ENCODE data around the gene GSK3A. TPM values are rescaled to one million over a fixed set of nuclear protein-coding genes. Genes with fewer than 3 reads are reported as not detected.
A peak's percentile ranks its signal among the peaks of the same experiment; 100 is the strongest.

Gene GSK3A
- total and polyA plus RNA-seq, 9 of the 15 experiments (the other 6 are each of a cell fraction or from before 2014, with no cell fraction given) = 0.62 to 90.7 (median 33.3) TPM

DNA sequence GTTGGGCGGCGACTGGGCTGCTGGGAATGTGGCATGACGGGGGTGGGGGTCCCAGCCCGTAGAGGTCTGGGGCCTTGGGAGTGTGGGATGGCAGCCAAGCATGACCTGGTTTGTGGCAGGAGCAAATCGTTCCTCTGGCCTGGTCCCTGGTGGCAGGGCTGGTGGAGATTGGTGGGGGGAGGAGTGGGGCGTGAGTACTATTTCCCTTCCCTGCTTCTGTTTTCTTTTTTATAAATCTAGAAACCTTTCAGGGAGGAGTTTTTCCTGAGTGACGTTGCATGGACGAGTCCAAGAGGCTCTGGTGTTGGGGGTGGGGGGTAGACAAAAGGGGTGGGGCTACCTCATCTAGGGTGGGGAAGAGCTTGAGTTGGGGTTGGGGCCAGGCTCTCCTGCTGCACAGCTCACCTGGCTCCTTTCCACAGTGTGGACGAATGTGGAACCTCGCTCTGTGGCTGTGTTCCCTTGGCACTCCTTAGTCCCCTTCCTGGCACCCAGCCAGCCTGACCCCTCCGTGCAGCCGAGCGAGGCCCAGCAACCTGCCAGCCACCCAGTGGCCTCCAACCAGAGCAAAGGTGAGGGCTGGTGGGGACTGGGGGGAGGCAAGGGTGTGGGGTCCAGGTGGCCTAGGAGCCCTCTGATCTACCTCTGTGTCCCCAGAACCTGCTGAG, 44.1 kb upstream of the GSK3A start (continued):
- TF ChIP-seq, protein P1, sequence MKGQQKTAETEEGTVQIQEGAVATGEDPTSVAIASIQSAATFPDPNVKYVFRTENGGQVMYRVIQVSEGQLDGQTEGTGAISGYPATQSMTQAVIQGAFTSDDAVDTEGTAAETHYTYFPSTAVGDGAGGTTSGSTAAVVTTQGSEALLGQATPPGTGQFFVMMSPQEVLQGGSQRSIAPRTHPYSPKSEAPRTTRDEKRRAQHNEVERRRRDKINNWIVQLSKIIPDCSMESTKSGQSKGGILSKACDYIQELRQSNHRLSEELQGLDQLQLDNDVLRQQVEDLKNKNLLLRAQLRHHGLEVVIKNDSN (CRISPR knock-in tag; IDR thresholded peaks at IDR 0.05) = no peak
- TF ChIP-seq POLR2G (IDR thresholded peaks at IDR 0.05; ENCODE audit: low read depth, low read length) = 0 out of 2 replicates have a peak, but pooled peaks have one; percentile 13

DNA sequence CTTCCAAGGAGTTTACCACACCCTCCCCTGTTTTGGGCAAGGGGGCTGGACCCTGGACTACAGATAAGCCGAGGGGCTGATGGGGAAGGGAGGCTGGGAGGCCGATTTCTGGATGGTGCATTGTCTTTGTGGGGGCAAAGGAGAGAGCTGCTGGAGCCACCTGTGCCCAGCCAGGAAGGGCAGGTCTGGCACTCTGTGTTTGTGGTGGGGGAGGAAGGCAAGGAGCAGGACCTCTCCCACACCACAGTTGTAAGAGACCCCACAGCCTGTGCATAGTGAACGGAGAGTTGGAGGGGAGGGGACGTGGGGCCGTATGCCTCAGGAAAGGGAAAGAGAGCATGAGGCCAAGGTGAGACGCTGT, 43.6 kb upstream of the GSK3A start:
- Histone ChIP-seq H3K4me2 (ENCODE audit: insufficient read depth, low read length) (peak overlapping the region; percentile 83), H4K20me1 (replicated peaks; ENCODE audit: control insufficient read depth, insufficient read depth, low read length) (0 out of 2 replicates have a peak, but pooled peaks cover 8% of the 10 kb centered on the region), H3K9ac (ENCODE audit: insufficient read depth in 1 of 2, low read depth in 2 of 2, low read length in 2 of 2) (peak overlapping the region; percentile 70 to 94; a peak in 3 of 4 replicates), H3K36me3 (ENCODE audit: control insufficient read depth, insufficient read depth, low read length) (peaks cover 44% of the 10 kb centered on the region; the same call in 2 of the 3 replicates), H3K4me3 (no peak overlapping the region), H2AFZ (ENCODE audit: low read depth, low read length) (no peak overlapping the region), H3K79me2 (ENCODE audit: control insufficient read depth, insufficient read depth, low read length) (peaks cover 48% of the 10 kb centered on the region), H3K4me1 (replicated peaks in 1 of 2; ENCODE audit: control insufficient read depth in 2 of 2, insufficient read depth in 2 of 2, low read length in 2 of 2) (peaks cover 39 to 80% of the 10 kb centered on the region in 2 experiments), H3K9me3 (replicated peaks; ENCODE audit: control insufficient read depth, insufficient read depth, low read depth, low read length) (no peaks in the 10 kb centered on the region), H3K27ac (ENCODE audit: extremely low read depth, low read depth, low read length) (peak overlapping the region; percentile 34; the same call in 1 of the 3 replicates), H3K9me1 (ENCODE audit: control insufficient read depth, insufficient read depth, low read length) (no peaks in the 10 kb centered on the region), H3K27me3 (ENCODE audit: control insufficient read depth in 2 of 2, insufficient read depth in 2 of 2, low read length in 2 of 2) (no peaks in the 10 kb centered on the region; a peak in 1 of 5 replicates)
- FAIRE-seq (no peak), ATAC-seq (no peak), DNase-seq (ENCODE audit: extremely low read depth in 1 of 4, low spot score in 3 of 4) (no peak)
- ChIA-PET POLR2A (no interaction called here), CTCF (ENCODE audit: low intra/inter-chr PET ratio) (no interaction called here)
- intact Hi-C loops (cut with micrococcal nuclease) = no loop called here
- WGBS (ENCODE audit: insufficient coverage, low coverage, missing lambda C conversion rate) = 48% methylated on average over 6 of the region's 6 CpGs
- in situ Hi-C loops (cut with MboI) = no loop called here
- TF ChIP-seq, protein P2, sequence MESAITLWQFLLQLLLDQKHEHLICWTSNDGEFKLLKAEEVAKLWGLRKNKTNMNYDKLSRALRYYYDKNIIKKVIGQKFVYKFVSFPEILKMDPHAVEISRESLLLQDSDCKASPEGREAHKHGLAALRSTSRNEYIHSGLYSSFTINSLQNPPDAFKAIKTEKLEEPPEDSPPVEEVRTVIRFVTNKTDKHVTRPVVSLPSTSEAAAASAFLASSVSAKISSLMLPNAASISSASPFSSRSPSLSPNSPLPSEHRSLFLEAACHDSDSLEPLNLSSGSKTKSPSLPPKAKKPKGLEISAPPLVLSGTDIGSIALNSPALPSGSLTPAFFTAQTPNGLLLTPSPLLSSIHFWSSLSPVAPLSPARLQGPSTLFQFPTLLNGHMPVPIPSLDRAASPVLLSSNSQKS (CRISPR knock-in tag; IDR thresholded peaks at IDR 0.05) = no peak
- TF ChIP-seq ZBTB7A (IDR thresholded peaks at IDR 0.05; ENCODE audit: borderline replicate concordance, control insufficient read depth, low read depth, low read length) (0 out of 2 replicates have a peak, but pooled peaks have one; percentile 3), SREBF1 (IDR thresholded peaks at IDR 0.05; ENCODE audit: borderline replicate concordance, low read depth, low read length) (no peak)
- TF ChIP-seq, protein P3, sequence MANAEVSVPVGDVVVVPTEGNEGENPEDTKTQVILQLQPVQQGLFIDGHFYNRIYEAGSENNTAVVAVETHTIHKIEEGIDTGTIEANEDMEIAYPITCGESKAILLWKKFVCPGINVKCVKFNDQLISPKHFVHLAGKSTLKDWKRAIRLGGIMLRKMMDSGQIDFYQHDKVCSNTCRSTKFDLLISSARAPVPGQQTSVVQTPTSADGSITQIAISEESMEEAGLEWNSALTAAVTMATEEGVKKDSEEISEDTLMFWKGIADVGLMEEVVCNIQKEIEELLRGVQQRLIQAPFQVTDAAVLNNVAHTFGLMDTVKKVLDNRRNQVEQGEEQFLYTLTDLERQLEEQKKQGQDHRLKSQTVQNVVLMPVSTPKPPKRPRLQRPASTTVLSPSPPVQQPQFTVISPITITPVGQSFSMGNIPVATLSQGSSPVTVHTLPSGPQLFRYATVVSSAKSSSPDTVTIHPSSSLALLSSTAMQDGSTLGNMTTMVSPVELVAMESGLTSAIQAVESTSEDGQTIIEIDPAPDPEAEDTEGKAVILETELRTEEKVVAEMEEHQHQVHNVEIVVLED (CRISPR knock-in tag; IDR thresholded peaks at IDR 0.05) = no peak
- no TSS peak for BruUV-seq (replicated peaks)
